Glutamatergic neuron (in vitro differentiated cells): ENCODE measurements around the gene MELK. TPM values are rescaled to one million over a fixed set of nuclear protein-coding genes. Genes with fewer than 3 reads are reported as not detected.
"Not testable (repeated sequence)": the region's sequence is repeated elsewhere in the genome, so short reads cannot be mapped to it uniquely, and the experiment has no call there.

Experiments used
- DNase-seq: peaks from one replicate; pipeline ENCODE4 v3.0.0; 2022
- H3K27ac Mint-ChIP-seq: one replicate; pipeline ENCODE4 v1.8.0; 2020; ENCODE audit warnings: mild to moderate bottlenecking, mixed read lengths, inconsistent platforms; ENCODE audit not compliant: unreplicated experiment
- H3K27me3 Mint-ChIP-seq: one replicate; pipeline ENCODE4 v1.8.0; 2020; ENCODE audit warnings: mild to moderate bottlenecking, moderate library complexity, mixed read lengths, inconsistent platforms; ENCODE audit not compliant: unreplicated experiment
- H3K36me3 Mint-ChIP-seq: one replicate; pipeline ENCODE4 v1.8.0; 2020; ENCODE audit warnings: mild to moderate bottlenecking, mixed read lengths, inconsistent platforms; ENCODE audit not compliant: unreplicated experiment
- H3K4me1 Mint-ChIP-seq: one replicate; pipeline ENCODE4 v1.8.0; 2020; ENCODE audit warnings: mild to moderate bottlenecking, low read depth, mixed read lengths, inconsistent platforms; ENCODE audit not compliant: unreplicated experiment
- H3K4me3 Mint-ChIP-seq: one replicate; pipeline ENCODE4 v1.8.0; 2020; ENCODE audit warnings: mild to moderate bottlenecking, mixed read lengths, inconsistent platforms; ENCODE audit not compliant: unreplicated experiment
- H3K9me3 Mint-ChIP-seq: one replicate; pipeline ENCODE4 v1.8.0; 2020; ENCODE audit warnings: mild to moderate bottlenecking, moderate library complexity, mixed read lengths, inconsistent platforms; ENCODE audit not compliant: unreplicated experiment
- long read RNA-seq: library from polyadenylated mRNA; unstranded; transcript quantifications from one replicate; pipeline ENCODE4 v2.0.0, GENCODE V29; 2020; ENCODE audit not compliant: unreplicated experiment
- total RNA-seq: library from RNA; stranded (reverse); fragmentation: NEBNext Ultra II Directional; extraction: Animal tissue kit (Norgen Biotek cat#: 25700); gene quantifications from one replicate; pipeline ENCODE4 v1.2.1, GENCODE V29; 2021; ENCODE audit not compliant: unreplicated experiment
- TF ChIP-seq, protein P1 (sequence below): fragments of 200-600 bp; sonication (generic); IDR thresholded peaks from one replicate; pipeline ENCODE4 v1.5.0; 2021; ENCODE audit not compliant: partially characterized antibody, unreplicated experiment

The MELK gene
- 7.2 TPM for total RNA-seq
- long read RNA-seq, partial matches to known transcripts, result 0 of 2 reads
- long read RNA-seq, other reads (novel, unspliced or antisense), result 1 of 2 reads

DNA sequence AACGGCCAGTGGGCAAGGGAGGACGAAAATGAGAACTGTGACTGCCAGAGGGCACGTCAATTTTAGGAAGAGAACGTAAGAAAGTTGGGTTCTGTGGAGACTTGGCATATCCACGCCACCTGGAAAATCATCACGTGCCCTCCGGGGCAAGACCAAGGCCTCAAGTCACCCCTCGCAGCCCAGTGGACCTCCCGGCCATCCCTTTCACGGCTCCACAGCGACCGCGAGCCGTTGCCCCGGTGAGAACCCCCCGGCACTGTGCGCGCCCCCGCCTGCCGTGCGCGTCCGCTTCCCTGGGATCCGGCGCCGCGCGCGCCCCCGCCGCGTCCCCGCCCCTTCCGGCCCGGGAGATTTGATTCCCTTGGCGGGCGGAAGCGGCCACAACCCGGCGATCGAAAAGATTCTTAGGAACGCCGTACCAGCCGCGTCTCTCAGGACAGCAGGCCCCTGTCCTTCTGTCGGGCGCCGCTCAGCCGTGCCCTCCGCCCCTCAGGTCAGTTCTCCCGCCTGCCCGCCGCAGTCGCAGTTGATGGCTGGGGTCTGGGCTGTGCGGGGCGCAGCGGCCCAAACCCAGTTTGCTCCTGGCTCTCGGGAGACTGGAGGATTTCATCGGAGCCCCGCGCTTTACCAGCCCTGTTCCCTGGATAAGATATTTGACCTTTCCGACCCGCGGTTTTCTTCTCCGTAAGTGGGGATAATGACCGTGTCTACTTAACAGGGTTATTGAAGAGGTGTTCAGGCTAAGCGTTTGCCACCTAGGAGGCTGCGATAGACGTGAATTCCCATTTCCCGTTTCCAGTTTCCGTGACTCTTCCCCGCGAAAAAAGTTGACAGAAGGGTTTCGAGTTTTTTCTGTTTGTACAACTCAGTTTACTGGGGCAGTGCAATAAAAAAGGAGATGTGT, at the start of gene MELK:
TSS of gene MELK (plus strand) at position 381 of the 904 bp plus-strand sequence. CDS start 8,787 bp downstream, outside the sequence.
- Mint-ChIP-seq H3K36me3 (no peaks in the 10 kb centered on the region), H3K4me3 (peak within 1 kb of the TSS; percentile 96), H3K9me3 (peaks cover 1% of the 10 kb centered on the region), H3K4me1 (no peaks in the 10 kb centered on the region), H3K27ac (peak within 1 kb of the TSS; percentile 60), H3K27me3 (peaks cover 1% of the 10 kb centered on the region)
- peak; percentile 87 for DNase-seq
- TF ChIP-seq, protein P1, sequence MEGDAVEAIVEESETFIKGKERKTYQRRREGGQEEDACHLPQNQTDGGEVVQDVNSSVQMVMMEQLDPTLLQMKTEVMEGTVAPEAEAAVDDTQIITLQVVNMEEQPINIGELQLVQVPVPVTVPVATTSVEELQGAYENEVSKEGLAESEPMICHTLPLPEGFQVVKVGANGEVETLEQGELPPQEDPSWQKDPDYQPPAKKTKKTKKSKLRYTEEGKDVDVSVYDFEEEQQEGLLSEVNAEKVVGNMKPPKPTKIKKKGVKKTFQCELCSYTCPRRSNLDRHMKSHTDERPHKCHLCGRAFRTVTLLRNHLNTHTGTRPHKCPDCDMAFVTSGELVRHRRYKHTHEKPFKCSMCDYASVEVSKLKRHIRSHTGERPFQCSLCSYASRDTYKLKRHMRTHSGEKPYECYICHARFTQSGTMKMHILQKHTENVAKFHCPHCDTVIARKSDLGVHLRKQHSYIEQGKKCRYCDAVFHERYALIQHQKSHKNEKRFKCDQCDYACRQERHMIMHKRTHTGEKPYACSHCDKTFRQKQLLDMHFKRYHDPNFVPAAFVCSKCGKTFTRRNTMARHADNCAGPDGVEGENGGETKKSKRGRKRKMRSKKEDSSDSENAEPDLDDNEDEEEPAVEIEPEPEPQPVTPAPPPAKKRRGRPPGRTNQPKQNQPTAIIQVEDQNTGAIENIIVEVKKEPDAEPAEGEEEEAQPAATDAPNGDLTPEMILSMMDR, result no peak

DNA sequence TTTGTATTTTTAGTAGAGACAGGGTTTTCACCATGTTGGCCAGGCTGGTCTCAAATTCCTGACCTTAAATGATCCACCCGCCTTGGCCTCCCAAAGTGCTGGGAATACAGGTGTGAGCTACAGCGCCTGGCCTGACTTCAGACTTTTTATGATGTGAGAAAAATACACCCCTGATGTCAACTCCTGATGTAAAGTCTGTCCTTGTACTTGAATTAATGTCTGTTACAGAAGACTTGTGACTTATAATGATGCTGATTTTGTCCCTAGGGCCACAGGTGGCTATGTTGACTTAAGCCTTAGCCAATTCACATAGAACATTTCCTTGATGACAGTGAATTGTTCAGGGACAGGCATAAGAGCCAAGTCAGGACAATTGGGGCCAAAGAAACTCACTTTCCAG, 42.5 kb upstream of the MELK start:
- peaks cover 5% of the 10 kb centered on the region for H3K9me3 Mint-ChIP-seq
- peaks cover 7% of the 10 kb centered on the region for H3K36me3 Mint-ChIP-seq
- TF ChIP-seq, protein P1, result no peak
- no peak overlapping the region for H3K27ac Mint-ChIP-seq
- DNase-seq, result no peak
- peaks cover 4% of the 10 kb centered on the region for H3K27me3 Mint-ChIP-seq
- no peaks in the 10 kb centered on the region for H3K4me1 Mint-ChIP-seq
- no peak overlapping the region for H3K4me3 Mint-ChIP-seq

GRCh38 chr9:36532353-36532752, 40.3 kb upstream of the MELK start:
- Mint-ChIP-seq H3K27me3 (peaks cover 4% of the 10 kb centered on the region), H3K4me3 (no peak overlapping the region), H3K9me3 (peaks cover 5% of the 10 kb centered on the region), H3K36me3 (peaks cover 7% of the 10 kb centered on the region), H3K4me1 (no peaks in the 10 kb centered on the region), H3K27ac (no peak overlapping the region)
- TF ChIP-seq, protein P1, result no peak
- no peak for DNase-seq

GRCh38 chr9:36533726-36534125, 39.0 kb upstream of the MELK start:
- H3K4me1 Mint-ChIP-seq, DNase-seq, H3K36me3 Mint-ChIP-seq, H3K9me3 Mint-ChIP-seq, H3K27ac Mint-ChIP-seq, H3K4me3 Mint-ChIP-seq, H3K27me3 Mint-ChIP-seq: not testable (repeated sequence)

DNA sequence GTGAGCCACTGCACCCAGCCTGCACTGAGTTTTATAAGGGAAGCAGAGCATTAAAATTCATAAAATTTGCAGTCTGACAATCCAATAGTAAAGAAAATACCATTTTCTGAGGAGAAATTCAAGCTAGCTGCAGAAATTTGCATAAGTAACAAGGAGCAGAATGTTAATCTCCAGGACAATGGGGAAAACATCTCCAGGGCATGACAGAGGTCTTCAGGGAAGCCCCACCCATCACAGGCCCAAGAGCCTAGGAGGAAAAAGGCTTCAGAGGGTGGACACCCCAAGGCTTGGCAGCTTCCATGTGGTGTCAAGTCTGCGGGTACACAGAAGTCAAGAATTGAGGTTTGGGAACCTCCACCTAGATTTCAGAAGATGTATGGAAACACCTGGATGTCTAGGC, 37.6 kb upstream of the MELK start:
- Mint-ChIP-seq H3K4me3 (no peak overlapping the region), H3K27me3 (peaks cover 6% of the 10 kb centered on the region), H3K4me1 (no peaks in the 10 kb centered on the region), H3K36me3 (peaks cover 7% of the 10 kb centered on the region), H3K9me3 (peaks cover 4% of the 10 kb centered on the region), H3K27ac (no peak overlapping the region)
- TF ChIP-seq, protein P1, result no peak
- DNase-seq, result no peak
